HepG2 (cell line): ENCODE results near the gene RNASE11. TPM values are rescaled to one million over a fixed set of nuclear protein-coding genes. Genes with fewer than 3 reads are reported as not detected.

Experiments used
- CEBPG ChIP-seq: IDR thresholded peaks from 2 replicates; pipeline ENCODE4 v1.6.1; 2016
- DDIT3 ChIP-seq: sonication (generic); formaldehyde crosslinking; IDR thresholded peaks from 2 replicates; pipeline ENCODE4 v1.4.0; 2020; ENCODE audit warnings: mild to moderate bottlenecking, missing genetic modification reagents
- ELF3 ChIP-seq: IDR thresholded peaks from 2 replicates; pipeline ENCODE4 v1.6.1; 2016; ENCODE audit warnings: missing genetic modification reagents, missing compliant biosample characterization
- FOXJ3 ChIP-seq: sonication (generic); formaldehyde crosslinking; IDR thresholded peaks from 2 replicates; pipeline ENCODE4 v1.4.0; 2020; ENCODE audit warnings: missing genetic modification reagents, mild to moderate bottlenecking, borderline replicate concordance
- FOXK1 ChIP-seq: sonication (generic); formaldehyde crosslinking; IDR thresholded peaks from 2 replicates; pipeline ENCODE4 v1.4.0; 2020; ENCODE audit warnings: low read depth, missing genetic modification reagents, borderline replicate concordance
- GABPA ChIP-seq, 2 experiments: IDR thresholded peaks; 2 replicates each; pipeline ENCODE4 v1.6.1; 2011 to 2016; ENCODE audit warnings: low read depth in 2 of 2, low read length in 1 of 2, missing biosample characterization in 1 of 2, missing genetic modification characterization in 1 of 2
- GATAD2A ChIP-seq: IDR thresholded peaks from 2 replicates; pipeline ENCODE4 v1.6.1; 2016
- MAFK ChIP-seq, 2 experiments: IDR thresholded peaks in 1 of 2; conservative IDR thresholded peaks in 1 of 2; 2 replicates each; pipeline ENCODE4 v1.6.1; 2011; ENCODE audit warnings: improper control_type of control experiment in 2 of 2, low read length in 2 of 2
- MBNL3 ChIP-seq: fragments of 250-450 bp; sonication (Bioruptor Pico); conservative IDR thresholded peaks from 2 replicates; pipeline ENCODE4 v1.8.0; 2022; ENCODE audit warnings: mild to moderate bottlenecking, inconsistent platforms
- MIER3 ChIP-seq: IDR thresholded peaks from 2 replicates; pipeline ENCODE4 v1.6.1; 2016; ENCODE audit warnings: missing compliant biosample characterization, borderline replicate concordance
- NR2F1 ChIP-seq, 2 experiments: fragments of 450-650 bp in 1 of 2; formaldehyde crosslinking in 1 of 2; IDR thresholded peaks; 2 replicates each; pipeline versions ENCODE4 v1.5.0 to v1.6.1; 2016 to 2020; ENCODE audit warnings: mild to moderate bottlenecking in 1 of 2, missing compliant biosample characterization in 1 of 2, missing genetic modification reagents in 1 of 2, moderate library complexity in 1 of 2
- NR2F6 ChIP-seq, 2 experiments: IDR thresholded peaks; 2 replicates each; pipeline ENCODE4 v1.6.1; 2016; ENCODE audit warnings: antibody characterized with exemption in 1 of 2, mild to moderate bottlenecking in 1 of 2
- PAF1 ChIP-seq: IDR thresholded peaks from 2 replicates; pipeline ENCODE4 v1.6.1; 2016; ENCODE audit warnings: missing genetic modification reagents, missing compliant biosample characterization
- PRPF4 ChIP-seq: fragments of 200-400 bp; formaldehyde crosslinking; IDR thresholded peaks from 2 replicates; pipeline ENCODE4 v1.6.1; 2016; ENCODE audit warnings: low read length, low read depth; ENCODE audit not compliant: poor library complexity, severe bottlenecking
- RBAK ChIP-seq: sonication (generic); formaldehyde crosslinking; IDR thresholded peaks from 2 replicates; pipeline ENCODE4 v1.5.1; 2020; ENCODE audit warnings: mild to moderate bottlenecking, missing genetic modification reagents
- RXRB ChIP-seq: IDR thresholded peaks from 2 replicates; pipeline ENCODE4 v1.6.1; 2016; ENCODE audit warnings: borderline replicate concordance, missing genetic modification reagents, missing compliant biosample characterization
- SNAI1 ChIP-seq: sonication (generic); formaldehyde crosslinking; IDR thresholded peaks from 2 replicates; pipeline ENCODE4 v1.5.0; 2020; ENCODE audit warnings: mild to moderate bottlenecking, missing genetic modification reagents, borderline replicate concordance
- SP1 ChIP-seq, 2 experiments: fragments of 450-650 bp in 1 of 2; sonication (generic) in 1 of 2; formaldehyde crosslinking in 1 of 2; IDR thresholded peaks; 2 replicates each; pipeline versions ENCODE4 v1.4.0 to v1.6.1; 2016 to 2020; ENCODE audit warnings: missing genetic modification reagents in 1 of 2
- TARDBP ChIP-seq: sonication (generic); formaldehyde crosslinking; IDR thresholded peaks from 2 replicates; pipeline ENCODE4 v1.8.0; 2022; ENCODE audit warnings: mild to moderate bottlenecking, missing genetic modification reagents
- ZBTB43 ChIP-seq: sonication (generic); formaldehyde crosslinking; conservative IDR thresholded peaks from 2 replicates; pipeline ENCODE4 v1.4.0; 2020; ENCODE audit warnings: missing genetic modification reagents
- ZEB1 ChIP-seq: IDR thresholded peaks from 2 replicates; pipeline ENCODE4 v1.6.1; 2012; ENCODE audit warnings: mild to moderate bottlenecking, low read depth, inconsistent platforms; ENCODE audit not compliant: insufficient replicate concordance
- ZFX ChIP-seq: sonication (generic); formaldehyde crosslinking; IDR thresholded peaks from 2 replicates; pipeline ENCODE4 v1.4.0; 2020; ENCODE audit warnings: mild to moderate bottlenecking, low read depth, missing genetic modification reagents, moderate library complexity
- ZNF24 ChIP-seq: fragments of 450-650 bp; IDR thresholded peaks from 2 replicates; pipeline ENCODE4 v1.6.1; 2017; ENCODE audit warnings: antibody characterized with exemption, mild to moderate bottlenecking
- ZNF614 ChIP-seq: IDR thresholded peaks from 2 replicates; pipeline ENCODE4 v1.6.1; 2018; ENCODE audit warnings: missing biosample characterization, missing genetic modification reagents, inconsistent platforms, borderline replicate concordance
- ZNF672 ChIP-seq: sonication (generic); formaldehyde crosslinking; IDR thresholded peaks from 2 replicates; pipeline ENCODE4 v1.8.1; 2022; ENCODE audit warnings: missing genetic modification reagents
- ZNF75D ChIP-seq: sonication (generic); formaldehyde crosslinking; IDR thresholded peaks from 2 replicates; pipeline ENCODE4 v1.8.1; 2023; ENCODE audit warnings: missing genetic modification reagents, mild to moderate bottlenecking, borderline replicate concordance
- ZNF878 ChIP-seq: sonication (generic); formaldehyde crosslinking; IDR thresholded peaks from 2 replicates; pipeline ENCODE4 v1.8.1; 2023; ENCODE audit warnings: mild to moderate bottlenecking, missing genetic modification reagents, moderate library complexity
- polyA plus RNA-seq, 8 experiments: library from polyadenylated mRNA; depleted of rRNA in 3 of 8; stranded (reverse) in 7 of 8; unstranded in 1 of 8; fragments of >200 nt; fragmentation: Illumina TruSeq in 4 of 8; extraction: Trizol in 4 of 8; gene quantifications; 2 replicates each; pipeline versions ENCODE4 v1.2.1 to v1.2.3, GENCODE V29; 2011 to 2016; ENCODE audit warnings: low read depth in 4 of 8, missing spikeins in 1 of 8, mixed read lengths in 1 of 8; ENCODE audit not compliant: insufficient read depth in 1 of 8
- total RNA-seq, 5 experiments: library from RNA; depleted of rRNA; stranded (reverse); fragments of >200 nt; fragmentation: Illumina TruSeq; extraction: Trizol; gene quantifications; 2 replicates each; pipeline ENCODE4 v1.2.3, GENCODE V29; 2016; ENCODE audit warnings: low read depth in 1 of 5

The RNASE11 gene
- total and polyA plus RNA-seq, 2 of the 13 experiments (the other 11 are each of a cell fraction or from before 2014, with no cell fraction given) = not detected

- no peak for TF ChIP-seq ZNF878 (CRISPR knock-in tag)
- TF ChIP-seq ZNF614 (CRISPR knock-in tag) = peak; percentile 66; the same call in 1 of the 2 replicates
- 0 out of 2 replicates have a peak, but pooled peaks have one; percentile 14 for TF ChIP-seq RBAK (CRISPR knock-in tag)
- no peak for TF ChIP-seq ZNF75D (CRISPR knock-in tag)
- no peak for TF ChIP-seq SP1 (IDR thresholded peaks at IDR 0.05)
- no peak for TF ChIP-seq SP1 (CRISPR knock-in tag; IDR thresholded peaks at IDR 0.05)
- TF ChIP-seq CEBPG (CRISPR knock-in tag) = 0 out of 2 replicates have a peak, but pooled peaks have one; percentile 2
- TF ChIP-seq SNAI1 (CRISPR knock-in tag) = 0 out of 2 replicates have a peak, but pooled peaks have one; percentile 4
- peak; percentile 37; the same call in 1 of the 2 replicates for TF ChIP-seq TARDBP (CRISPR knock-in tag)
- TF ChIP-seq ZFX (CRISPR knock-in tag) = no peak
- TF ChIP-seq ZNF672 (CRISPR knock-in tag) = no peak
- peak; percentile 95 for TF ChIP-seq PRPF4
- TF ChIP-seq FOXJ3 (CRISPR knock-in tag) = no peak; the same call in 1 of the 2 replicates
- TF ChIP-seq DDIT3 = no peak
- TF ChIP-seq MBNL3 (CRISPR knock-in tag) = no peak
- TF ChIP-seq ZEB1 = peak; percentile 29
- TF ChIP-seq ELF3 (CRISPR knock-in tag) = peak; percentile 39; the same call in 1 of the 2 replicates
- TF ChIP-seq MIER3 (CRISPR knock-in tag) = peak; percentile 56; the same call in 1 of the 2 replicates
- 0 out of 4 replicates have a peak, but pooled peaks have one; percentile 15 to 18 for TF ChIP-seq MAFK (conservative IDR thresholded peaks at IDR 0.05 in 1 of 2, IDR thresholded peaks at IDR 0.05 in 1 of 2; ENCODE audit: low read length in 2 of 2)
- no peak for TF ChIP-seq GABPA (IDR thresholded peaks at IDR 0.05; ENCODE audit: low read depth, low read length)
- peak; percentile 49 for TF ChIP-seq GABPA (CRISPR knock-in tag; IDR thresholded peaks at IDR 0.05; ENCODE audit: low read depth)
- no peak for TF ChIP-seq PAF1 (CRISPR knock-in tag)
- TF ChIP-seq GATAD2A (CRISPR knock-in tag) = peak; percentile 54; the same call in 1 of the 2 replicates
- TF ChIP-seq NR2F1 (CRISPR knock-in tag; IDR thresholded peaks at IDR 0.05) = no peak
- TF ChIP-seq ZBTB43 = 0 out of 2 replicates have a peak, but pooled peaks have one; percentile 5
- TF ChIP-seq FOXK1 (CRISPR knock-in tag) = peak; percentile 50; the same call in 1 of the 2 replicates
- TF ChIP-seq RXRB = peak; percentile 37; the same call in 1 of the 2 replicates
- peak; percentile 97 for TF ChIP-seq ZNF24
- TF ChIP-seq NR2F6 (IDR thresholded peaks at IDR 0.05) = peak; percentile 61
- peak; percentile 57; the same call in 1 of the 2 replicates for TF ChIP-seq NR2F6 (CRISPR knock-in tag; IDR thresholded peaks at IDR 0.05)
Measured at GRCh38 chr14:20631023-20631879, 43.5 kb upstream of the RNASE11 start (continued).
